OCI-LY7 (cell line): ENCODE results near the gene ENDOD1.

Experiments used
- EZH2phosphoT487 ChIP-seq: fragments of 200-600 bp; sonication (generic); IDR thresholded peaks from 2 replicates; pipeline ENCODE4 v1.6.1; 2018; ENCODE audit warnings: low read depth, borderline replicate concordance, mild to moderate bottlenecking, mixed run types, antibody characterized with exemption, low read length, moderate library complexity, mixed read lengths
- TF ChIP-seq, protein P1 (sequence below): fragments of 200-600 bp; sonication (generic); conservative IDR thresholded peaks from 2 replicates; pipeline ENCODE4 v1.5.1; 2014; ENCODE audit warnings: mild to moderate bottlenecking, antibody characterized with exemption, low read length, moderate library complexity, mixed read lengths

DNA sequence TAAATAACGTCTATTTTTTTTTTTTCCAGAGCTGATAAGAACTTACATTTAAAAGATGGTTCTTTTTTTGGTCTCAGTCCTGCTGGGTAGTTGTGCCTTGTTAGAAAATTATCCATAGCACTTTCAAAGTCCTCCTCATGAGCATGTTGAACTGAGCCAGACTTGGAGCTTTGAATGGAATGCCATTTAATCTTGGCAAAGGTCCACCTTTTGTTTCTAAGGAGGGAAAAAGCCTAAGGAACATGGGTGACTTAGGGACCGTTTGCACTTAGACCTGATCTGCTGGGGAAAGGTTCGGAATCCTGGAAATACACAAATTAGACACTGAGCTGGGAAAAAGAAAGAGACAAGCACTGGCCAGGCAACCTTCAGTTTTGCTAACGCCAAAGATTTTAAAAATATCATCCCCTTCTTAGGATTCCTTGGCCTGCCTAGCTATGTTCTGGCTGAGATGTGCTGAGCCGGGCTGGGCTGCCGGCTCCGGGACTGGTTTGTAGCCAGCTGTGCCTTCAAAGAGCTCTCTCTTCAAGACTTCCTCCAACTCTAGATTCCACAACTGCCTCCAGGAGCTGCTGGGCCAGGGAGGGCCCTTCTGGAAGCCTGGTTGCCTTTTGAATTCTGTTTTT, 67.4 kb downstream of the ENDOD1 start:
- TF ChIP-seq, protein P1, sequence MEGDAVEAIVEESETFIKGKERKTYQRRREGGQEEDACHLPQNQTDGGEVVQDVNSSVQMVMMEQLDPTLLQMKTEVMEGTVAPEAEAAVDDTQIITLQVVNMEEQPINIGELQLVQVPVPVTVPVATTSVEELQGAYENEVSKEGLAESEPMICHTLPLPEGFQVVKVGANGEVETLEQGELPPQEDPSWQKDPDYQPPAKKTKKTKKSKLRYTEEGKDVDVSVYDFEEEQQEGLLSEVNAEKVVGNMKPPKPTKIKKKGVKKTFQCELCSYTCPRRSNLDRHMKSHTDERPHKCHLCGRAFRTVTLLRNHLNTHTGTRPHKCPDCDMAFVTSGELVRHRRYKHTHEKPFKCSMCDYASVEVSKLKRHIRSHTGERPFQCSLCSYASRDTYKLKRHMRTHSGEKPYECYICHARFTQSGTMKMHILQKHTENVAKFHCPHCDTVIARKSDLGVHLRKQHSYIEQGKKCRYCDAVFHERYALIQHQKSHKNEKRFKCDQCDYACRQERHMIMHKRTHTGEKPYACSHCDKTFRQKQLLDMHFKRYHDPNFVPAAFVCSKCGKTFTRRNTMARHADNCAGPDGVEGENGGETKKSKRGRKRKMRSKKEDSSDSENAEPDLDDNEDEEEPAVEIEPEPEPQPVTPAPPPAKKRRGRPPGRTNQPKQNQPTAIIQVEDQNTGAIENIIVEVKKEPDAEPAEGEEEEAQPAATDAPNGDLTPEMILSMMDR, result no peak
- TF ChIP-seq EZH2phosphoT487, result no peak
